GM10266 (cell line): ENCODE data around the gene MRPS23.

Experiments
- DNase-seq: peaks from one replicate; pipeline ENCODE4 v3.0.0; 2012; ENCODE audit errors: extremely low spot score
- CTCF ChIP-seq: IDR thresholded peaks from 2 replicates; pipeline ENCODE4 v1.5.1; 2012; ENCODE audit warnings: mild to moderate bottlenecking, low read depth; ENCODE audit not compliant: control insufficient read depth, insufficient read depth; ENCODE audit errors: missing control alignments

MRPS23 gene

GRCh38 chr17:57873261-57874057 is 23.6 kb upstream of the MRPS23 start:
- no peak for DNase-seq
- no peak for TF ChIP-seq CTCF

DNA sequence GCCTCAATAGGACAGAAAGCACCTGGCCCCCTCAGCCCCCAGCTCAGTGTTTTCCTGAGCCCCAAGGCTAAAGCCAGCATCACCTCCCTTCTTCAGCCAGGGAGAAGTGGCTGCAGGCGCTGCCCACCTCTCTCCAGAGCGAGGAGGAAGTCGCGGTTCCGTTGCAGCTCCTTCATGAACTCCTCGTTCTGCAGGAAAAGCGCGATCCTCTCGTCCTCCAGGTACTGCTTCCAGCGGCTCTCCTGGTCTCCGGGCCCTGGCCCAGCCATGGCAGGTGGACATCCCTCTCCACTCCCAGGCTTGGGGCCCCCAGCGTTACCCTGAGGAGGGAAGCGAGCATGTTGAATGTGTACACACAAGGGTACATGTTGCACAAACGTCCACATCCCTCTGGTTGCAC is 22.7 kb upstream of the MRPS23 start:
- DNase-seq: no peak
- TF ChIP-seq CTCF: no peak

GRCh38 chr17:57871863-57872262 is 22.0 kb upstream of the MRPS23 start:
- DNase-seq: no peak
- no peak for TF ChIP-seq CTCF

GRCh38 chr17:57871155-57871554 is 21.3 kb upstream of the MRPS23 start:
- no peak for DNase-seq
- no peak for TF ChIP-seq CTCF

DNA sequence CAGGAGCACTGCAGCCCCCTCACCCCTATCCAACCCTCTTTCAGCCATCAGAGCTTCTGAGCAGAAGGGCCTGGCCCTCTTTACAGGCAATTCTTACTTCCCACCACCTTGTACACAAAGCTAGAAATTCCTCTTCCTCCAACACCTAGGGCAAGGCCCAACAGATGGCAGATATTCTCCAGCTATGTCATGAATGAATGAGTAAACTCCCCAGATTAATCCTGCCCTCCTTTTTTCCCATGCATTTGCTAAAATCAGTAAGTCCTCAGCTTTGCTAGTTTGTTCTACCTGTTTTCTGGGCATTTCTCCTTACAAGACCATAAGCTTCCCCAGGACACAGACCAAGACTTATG is 20.4 kb upstream of the MRPS23 start:
- no peak for TF ChIP-seq CTCF
- DNase-seq: no peak

DNA sequence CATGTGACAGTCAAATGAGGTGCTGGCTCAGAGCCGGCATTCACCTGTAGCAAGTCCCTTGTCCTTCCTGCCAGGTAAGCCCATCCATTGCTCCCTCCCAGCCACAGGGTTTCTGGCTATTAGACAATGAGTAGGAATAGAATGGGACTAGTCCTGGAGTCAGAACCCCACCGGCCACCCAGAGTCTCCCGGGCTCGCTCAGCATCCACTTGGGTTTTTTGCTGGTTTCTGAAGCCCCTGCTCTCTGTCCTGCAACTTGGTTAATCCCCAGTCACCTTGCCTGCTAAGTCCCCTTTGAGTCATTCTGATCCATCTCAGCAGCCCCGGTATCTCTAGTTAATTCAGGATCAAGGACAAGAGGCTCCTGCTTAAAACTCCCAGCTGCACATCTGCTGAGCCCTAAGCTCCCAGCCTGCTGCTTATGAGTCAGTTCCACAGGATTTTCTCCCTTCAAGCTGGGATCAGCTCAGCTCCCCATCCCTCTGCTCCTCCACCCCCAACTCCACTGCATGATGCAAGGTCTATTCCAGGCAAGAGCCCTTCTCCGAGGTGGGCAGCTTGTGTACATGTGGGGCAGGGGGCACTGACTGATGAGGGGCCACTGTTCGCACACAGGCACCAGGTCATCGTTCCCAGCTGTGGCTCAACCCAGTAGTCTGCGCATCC is 19.9 kb upstream of the MRPS23 start:
- no peak for TF ChIP-seq CTCF
- DNase-seq: no peak

GRCh38 chr17:57868910-57869616 is 19.2 kb upstream of the MRPS23 start:
- no peak for TF ChIP-seq CTCF
- no peak for DNase-seq
